ENCODE measurements around the gene SNAI3.

- TF ChIP-seq CTCF (IDR thresholded peaks at IDR 0.05) (peak in 1 of 6 experiments; percentile 5), POLR2A (IDR thresholded peaks at IDR 0.05) (no peak)
These were observed at the start of gene SNAI3 for GRCh38 chr16:88686439-88687253.

All from thyroid gland (tissue), 4 donors.